Activated gamma-delta T cell (primary cell): ENCODE measurements around the gene OTULIN.

Experiments
- DNase-seq: peaks from one replicate; lab custom pipeline; 2025; lab: John Stamatoyannopoulos, UW

The OTULIN gene

GRCh38 chr5:14696851-14697250 is 32.3 kb downstream of the OTULIN start:
- no peak for DNase-seq

GRCh38 chr5:14698495-14698894 is 34.0 kb downstream of the OTULIN start:
- no peak for DNase-seq

GRCh38 chr5:14699159-14699558 is 34.6 kb downstream of the OTULIN start:
- no peak for DNase-seq

- DNase-seq, result no peak
Observed at GRCh38 chr5:14699807-14700400, 35.4 kb downstream of the OTULIN start.

GRCh38 chr5:14700478-14701436 is 36.2 kb downstream of the OTULIN start:
- DNase-seq, result no peak

- DNase-seq, result no peak
Observed at GRCh38 chr5:14701556-14701955, 37.0 kb downstream of the OTULIN start.

- no peak for DNase-seq
Observed at GRCh38 chr5:14702238-14702839, 37.8 kb downstream of the OTULIN start.

- DNase-seq, result no peak
Observed at GRCh38 chr5:14705556-14705955, 41.0 kb downstream of the OTULIN start.

GRCh38 chr5:14706615-14707021 is 42.1 kb downstream of the OTULIN start:
- no peak for DNase-seq

GRCh38 chr5:14707811-14708390 is 43.4 kb downstream of the OTULIN start:
- DNase-seq, result no peak

GRCh38 chr5:14708551-14708950 is 44.0 kb downstream of the OTULIN start:
- DNase-seq, result no peak

GRCh38 chr5:14710313-14710994 is 45.9 kb downstream of the OTULIN start:
- no peak for DNase-seq

GRCh38 chr5:14712131-14712530 is 47.6 kb downstream of the OTULIN start:
- no peak for DNase-seq

GRCh38 chr5:14712666-14713065 is 48.1 kb downstream of the OTULIN start:
- no peak for DNase-seq

- DNase-seq, result no peak
Observed at GRCh38 chr5:14713476-14714390, 49.2 kb downstream of the OTULIN start.

GRCh38 chr5:14714706-14715105 is 50.2 kb downstream of the OTULIN start:
- DNase-seq, result no peak

- no peak for DNase-seq
Observed at GRCh38 chr5:14715481-14715880, 51.0 kb downstream of the OTULIN start.

- DNase-seq, result no peak
Observed at GRCh38 chr5:14716755-14717752, 52.5 kb downstream of the OTULIN start.

- DNase-seq, result no peak
Observed at GRCh38 chr5:14718778-14719177, 54.3 kb downstream of the OTULIN start.
